Activated CD4-positive, CD25-positive, alpha-beta regulatory T cell treated with anti-CD3 and anti-CD28 coated beads, Interleukin-2, amount 50 U/mL, for 72 hours (primary cell): ENCODE results near the gene NLRP3.
"Not testable (repeated sequence)": the region's sequence is repeated elsewhere in the genome, so short reads cannot be mapped to it uniquely, and the experiment has no call there.

ENCODE experiments used
- DNase-seq: peaks from one replicate; pipeline ENCODE4 v3.0.0; 2021

NLRP3 gene

GRCh38 chr1:247441606-247442005 is 25.6 kb downstream of the NLRP3 start:
- no peak for DNase-seq

- DNase-seq, result no peak
Measured at GRCh38 chr1:247442164-247442563, 26.2 kb downstream of the NLRP3 start.

- no peak for DNase-seq
Measured at GRCh38 chr1:247443641-247444040, 27.7 kb downstream of the NLRP3 start.

- DNase-seq, result no peak
Measured at GRCh38 chr1:247444571-247444970, 28.6 kb downstream of the NLRP3 start.

GRCh38 chr1:247445526-247446356 is 29.8 kb downstream of the NLRP3 start:
- no peak for DNase-seq

- no peak for DNase-seq
Measured at GRCh38 chr1:247447162-247447909, 31.4 kb downstream of the NLRP3 start.

GRCh38 chr1:247448107-247448791 is 32.3 kb downstream of the NLRP3 start:
- DNase-seq, result no peak

GRCh38 chr1:247451388-247452010 is 35.5 kb downstream of the NLRP3 start:
- DNase-seq, result no peak

- DNase-seq, result no peak
Measured at GRCh38 chr1:247452447-247453039, 36.6 kb downstream of the NLRP3 start.

GRCh38 chr1:247453245-247453644 is 37.3 kb downstream of the NLRP3 start:
- no peak for DNase-seq

GRCh38 chr1:247453997-247454396 is 38.0 kb downstream of the NLRP3 start:
- DNase-seq, result no peak

GRCh38 chr1:247456021-247456420 is 40.0 kb downstream of the NLRP3 start:
- DNase-seq, result no peak

- no peak for DNase-seq
Measured at GRCh38 chr1:247456914-247457639, 41.1 kb downstream of the NLRP3 start.

- no peak for DNase-seq
Measured at GRCh38 chr1:247459507-247459906, 43.5 kb downstream of the NLRP3 start.

GRCh38 chr1:247465796-247466195 is 49.8 kb downstream of the NLRP3 start:
- no peak for DNase-seq

GRCh38 chr1:247467129-247467528 is 51.2 kb downstream of the NLRP3 start:
- DNase-seq, result no peak

GRCh38 chr1:247468481-247469140 is 52.6 kb downstream of the NLRP3 start:
- no peak for DNase-seq

GRCh38 chr1:247469141-247469535 is 53.2 kb downstream of the NLRP3 start:
- no peak for DNase-seq

GRCh38 chr1:247470942-247471429 is 55.0 kb downstream of the NLRP3 start:
- DNase-seq, result not testable (repeated sequence)

- DNase-seq, result no peak
Measured at GRCh38 chr1:247471445-247472016, 55.6 kb downstream of the NLRP3 start.

- DNase-seq, result no peak
Measured at GRCh38 chr1:247472035-247472434, 56.1 kb downstream of the NLRP3 start.
